ENCODE results near the gene E2F2.

Gene E2F2

DNA sequence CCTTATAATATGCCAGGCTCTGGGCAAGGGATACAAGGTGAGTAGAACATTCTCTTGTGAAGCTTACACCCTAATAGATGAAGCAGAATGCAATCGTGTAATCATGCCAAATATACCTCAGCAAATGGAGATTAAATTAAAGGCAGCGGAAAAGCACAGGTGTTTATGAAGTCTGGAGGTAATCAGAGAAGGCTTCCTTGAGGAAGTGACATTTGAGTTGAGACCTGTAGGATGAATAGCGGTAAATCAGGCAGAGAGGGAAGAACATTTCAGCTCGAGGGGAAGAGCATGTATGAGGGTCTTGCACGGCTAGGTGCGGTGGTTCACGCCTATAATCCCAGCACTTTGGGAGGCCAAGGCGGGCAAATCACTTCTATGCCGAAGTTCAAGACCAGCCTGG lies 13.5 kb downstream of the E2F2 start:
- intact Hi-C loops (cut with DNase I; ENCODE audit: low total_unique reads): loop anchor here (10.0 kb wide), 1 partner anchor 893 kb away; no protein-coding TSS in a partner anchor
- Histone ChIP-seq H3K27me3 (no peaks in the 10 kb centered on the region), H3K4me1 (no peaks in the 10 kb centered on the region), H3K4me3 (no peak overlapping the region), H3K27ac (no peak overlapping the region), H3K36me3 (no peaks in the 10 kb centered on the region), H3K9me3 (no peaks in the 10 kb centered on the region)
- TF ChIP-seq, protein P1, sequence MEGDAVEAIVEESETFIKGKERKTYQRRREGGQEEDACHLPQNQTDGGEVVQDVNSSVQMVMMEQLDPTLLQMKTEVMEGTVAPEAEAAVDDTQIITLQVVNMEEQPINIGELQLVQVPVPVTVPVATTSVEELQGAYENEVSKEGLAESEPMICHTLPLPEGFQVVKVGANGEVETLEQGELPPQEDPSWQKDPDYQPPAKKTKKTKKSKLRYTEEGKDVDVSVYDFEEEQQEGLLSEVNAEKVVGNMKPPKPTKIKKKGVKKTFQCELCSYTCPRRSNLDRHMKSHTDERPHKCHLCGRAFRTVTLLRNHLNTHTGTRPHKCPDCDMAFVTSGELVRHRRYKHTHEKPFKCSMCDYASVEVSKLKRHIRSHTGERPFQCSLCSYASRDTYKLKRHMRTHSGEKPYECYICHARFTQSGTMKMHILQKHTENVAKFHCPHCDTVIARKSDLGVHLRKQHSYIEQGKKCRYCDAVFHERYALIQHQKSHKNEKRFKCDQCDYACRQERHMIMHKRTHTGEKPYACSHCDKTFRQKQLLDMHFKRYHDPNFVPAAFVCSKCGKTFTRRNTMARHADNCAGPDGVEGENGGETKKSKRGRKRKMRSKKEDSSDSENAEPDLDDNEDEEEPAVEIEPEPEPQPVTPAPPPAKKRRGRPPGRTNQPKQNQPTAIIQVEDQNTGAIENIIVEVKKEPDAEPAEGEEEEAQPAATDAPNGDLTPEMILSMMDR (IDR thresholded peaks at IDR 0.05): no peak
- no peak for DNase-seq

DNA sequence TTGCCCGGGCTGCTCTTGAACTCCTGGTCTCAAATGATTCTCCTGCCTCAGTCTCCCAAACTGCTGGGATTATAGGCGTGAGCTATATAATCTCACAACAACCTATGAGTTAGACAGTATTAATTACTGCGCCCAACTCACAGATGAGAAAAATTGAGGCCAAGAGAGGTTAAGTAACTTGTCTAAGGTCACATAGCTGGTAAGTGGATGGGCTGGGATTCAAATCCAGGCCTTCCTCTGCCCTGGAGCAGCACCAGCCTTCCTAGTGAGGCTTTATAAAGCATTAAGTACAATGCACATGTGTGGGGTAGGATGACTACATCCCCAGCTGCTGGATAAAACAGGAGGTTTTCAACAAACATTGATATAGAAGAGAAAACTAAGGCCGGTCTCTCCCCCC lies 15.1 kb downstream of the E2F2 start:
- Histone ChIP-seq H3K27ac (no peak overlapping the region), H3K36me3 (no peaks in the 10 kb centered on the region), H3K4me1 (no peaks in the 10 kb centered on the region), H3K9me3 (no peaks in the 10 kb centered on the region), H3K27me3 (no peaks in the 10 kb centered on the region), H3K4me3 (no peak overlapping the region)
- DNase-seq: no peak
- TF ChIP-seq, protein P1 (IDR thresholded peaks at IDR 0.05): no peak
- intact Hi-C loops (cut with DNase I; ENCODE audit: low total_unique reads): loop anchor here (10.0 kb wide), 1 partner anchor 891 kb away; no protein-coding TSS in a partner anchor

DNA sequence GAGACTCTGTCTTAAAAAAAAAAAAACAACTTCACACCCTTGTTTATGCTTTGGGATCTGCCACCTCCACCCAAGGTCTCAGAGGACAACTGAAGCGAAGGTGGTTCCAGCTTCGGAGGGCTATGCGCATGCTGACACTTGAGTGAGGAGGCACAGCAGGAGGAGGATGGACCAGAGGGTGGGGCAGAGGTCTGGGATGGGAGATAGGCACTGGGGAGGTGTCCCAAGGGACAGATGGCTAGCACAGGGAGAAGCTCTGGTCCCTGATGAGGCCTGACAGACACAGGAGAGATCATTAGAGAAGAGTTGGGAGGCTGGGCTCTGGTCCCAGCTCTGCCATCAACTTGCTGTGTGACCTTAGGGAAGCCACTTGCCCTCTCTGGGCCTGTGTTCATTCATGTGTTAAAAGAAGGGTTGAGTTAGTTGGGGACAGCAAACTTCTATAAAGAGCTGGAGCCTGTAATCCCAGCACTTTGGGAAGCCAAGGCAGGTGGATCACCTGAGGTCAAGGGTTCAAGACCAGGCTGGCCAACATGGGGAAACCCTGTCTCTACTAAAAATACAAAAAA lies 16.8 kb downstream of the E2F2 start:
- intact Hi-C loops (cut with DNase I; ENCODE audit: low total_unique reads): loop anchor here (10.0 kb wide), 1 partner anchor 889 kb away; no protein-coding TSS in a partner anchor
- no peaks in the 10 kb centered on the region for H3K4me1 ChIP-seq
- no peak overlapping the region for H3K27ac ChIP-seq
- no peaks in the 10 kb centered on the region for H3K36me3 ChIP-seq
- no peaks in the 10 kb centered on the region for H3K27me3 ChIP-seq
- no peak overlapping the region for H3K4me3 ChIP-seq
- no peaks in the 10 kb centered on the region for H3K9me3 ChIP-seq
- TF ChIP-seq, protein P1 (IDR thresholded peaks at IDR 0.05): no peak
- no peak for DNase-seq

DNA sequence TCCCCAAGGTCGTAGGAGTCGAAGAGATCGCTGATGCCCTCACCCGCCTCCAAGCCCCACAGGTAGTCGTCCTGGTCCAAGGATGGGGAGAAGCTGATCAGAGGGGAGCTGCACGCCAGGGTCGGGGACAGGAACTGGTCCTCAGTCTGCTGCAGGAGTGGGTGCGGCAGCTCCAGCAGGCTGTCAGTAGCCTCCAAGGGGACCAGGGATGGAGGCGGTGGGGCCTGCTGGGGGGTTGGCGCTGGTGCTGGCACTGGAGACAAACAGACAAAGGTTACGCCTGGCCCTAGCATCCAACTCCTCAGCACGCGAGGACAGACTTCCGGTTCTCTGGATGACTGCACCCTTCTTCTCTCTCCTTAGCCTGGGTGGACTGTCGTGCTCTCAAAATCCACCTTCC lies 21.1 kb downstream of the E2F2 start:
- no peak for DNase-seq
- Histone ChIP-seq H3K27me3 (no peaks in the 10 kb centered on the region), H3K36me3 (no peaks in the 10 kb centered on the region), H3K9me3 (no peaks in the 10 kb centered on the region), H3K4me1 (no peaks in the 10 kb centered on the region), H3K27ac (no peak overlapping the region), H3K4me3 (no peak overlapping the region)
- TF ChIP-seq, protein P1 (IDR thresholded peaks at IDR 0.05): no peak
- intact Hi-C loops (cut with DNase I; ENCODE audit: low total_unique reads): loop anchor here (10.0 kb wide), 1 partner anchor 885 kb away; no protein-coding TSS in a partner anchor

DNA sequence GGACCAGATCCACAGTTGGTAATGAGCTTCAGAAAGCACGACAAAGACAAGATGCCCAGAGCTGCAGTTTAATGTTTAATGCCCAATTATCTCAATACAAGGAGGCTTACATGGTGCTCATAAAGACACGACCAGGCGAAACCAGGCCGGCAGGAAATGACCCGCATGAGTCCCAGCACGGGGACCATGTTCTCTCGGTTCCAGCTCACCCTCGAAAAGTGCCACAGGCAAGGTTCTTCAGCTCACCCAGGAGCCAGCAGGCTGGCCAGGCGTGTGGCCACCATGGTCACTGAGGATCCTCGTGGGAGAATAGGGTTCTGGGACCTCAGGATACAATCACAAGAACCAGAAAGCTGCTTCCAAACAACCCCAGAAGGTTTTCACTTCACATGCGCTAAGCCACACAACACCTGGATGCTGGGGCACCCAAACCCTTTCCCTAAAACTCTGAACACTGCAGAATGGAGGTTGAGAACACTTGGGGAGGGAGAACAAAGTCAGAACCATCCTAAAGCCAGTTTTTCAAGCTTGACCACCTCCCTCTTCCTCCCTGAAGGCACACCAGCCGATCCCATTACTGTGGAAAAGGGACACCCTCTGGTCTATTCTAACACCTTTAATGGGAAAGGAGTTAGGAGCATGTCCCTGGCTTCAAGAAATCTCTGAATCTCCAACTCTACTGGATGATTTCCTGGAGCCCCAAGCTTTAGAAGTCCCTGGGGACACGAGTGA lies 24.5 kb downstream of the E2F2 start:
- no peak overlapping the region for H3K4me3 ChIP-seq
- no peaks in the 10 kb centered on the region for H3K4me1 ChIP-seq
- no peaks in the 10 kb centered on the region for H3K36me3 ChIP-seq
- intact Hi-C loops (cut with DNase I; ENCODE audit: low total_unique reads): no loop called here
- no peak overlapping the region for H3K27ac ChIP-seq
- H3K9me3 ChIP-seq: no peaks in the 10 kb centered on the region
- no peaks in the 10 kb centered on the region for H3K27me3 ChIP-seq
- TF ChIP-seq, protein P1 (IDR thresholded peaks at IDR 0.05): no peak
- no peak for DNase-seq

All from tibial artery (tissue), 4 donors.